SU-DHL-6 (cell line): ENCODE data around the gene MYOCD.

Experiments
- EZH2phosphoT487 ChIP-seq: fragments of 200-600 bp; sonication (generic), shearing (Covaris generic); conservative IDR thresholded peaks from 2 replicates; pipeline ENCODE4 v1.6.1; 2018; ENCODE audit warnings: mild to moderate bottlenecking, antibody characterized with exemption, low read length, moderate library complexity, mixed read lengths
- TF ChIP-seq, protein P1 (sequence below): fragments of 200-600 bp; sonication (generic); IDR thresholded peaks from one replicate; pipeline ENCODE4 v1.5.1; 2017; ENCODE audit warnings: antibody characterized with exemption, mild to moderate bottlenecking, low read length, moderate library complexity; ENCODE audit not compliant: insufficient read depth, poor library complexity, severe bottlenecking

DNA sequence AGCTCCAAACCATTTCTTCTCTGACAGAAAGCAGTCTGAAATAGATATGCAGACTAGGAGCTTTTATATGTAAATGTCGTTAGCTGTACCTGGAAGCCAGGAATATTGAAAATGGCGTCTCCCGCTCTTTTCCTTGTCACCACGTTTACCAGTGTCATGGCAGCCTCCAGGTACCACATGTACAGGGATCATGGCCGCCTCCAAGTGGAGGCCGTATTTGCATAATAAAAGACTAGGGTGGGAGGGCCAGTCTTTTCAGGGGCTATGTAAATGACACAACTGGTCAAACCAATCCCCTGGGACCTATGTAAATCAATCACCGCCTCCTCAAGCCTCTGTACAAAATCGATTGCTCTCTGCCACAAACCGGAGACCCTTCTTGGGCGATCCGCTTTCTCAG lies 54.3 kb downstream of the MYOCD start:
- TF ChIP-seq, protein P1, sequence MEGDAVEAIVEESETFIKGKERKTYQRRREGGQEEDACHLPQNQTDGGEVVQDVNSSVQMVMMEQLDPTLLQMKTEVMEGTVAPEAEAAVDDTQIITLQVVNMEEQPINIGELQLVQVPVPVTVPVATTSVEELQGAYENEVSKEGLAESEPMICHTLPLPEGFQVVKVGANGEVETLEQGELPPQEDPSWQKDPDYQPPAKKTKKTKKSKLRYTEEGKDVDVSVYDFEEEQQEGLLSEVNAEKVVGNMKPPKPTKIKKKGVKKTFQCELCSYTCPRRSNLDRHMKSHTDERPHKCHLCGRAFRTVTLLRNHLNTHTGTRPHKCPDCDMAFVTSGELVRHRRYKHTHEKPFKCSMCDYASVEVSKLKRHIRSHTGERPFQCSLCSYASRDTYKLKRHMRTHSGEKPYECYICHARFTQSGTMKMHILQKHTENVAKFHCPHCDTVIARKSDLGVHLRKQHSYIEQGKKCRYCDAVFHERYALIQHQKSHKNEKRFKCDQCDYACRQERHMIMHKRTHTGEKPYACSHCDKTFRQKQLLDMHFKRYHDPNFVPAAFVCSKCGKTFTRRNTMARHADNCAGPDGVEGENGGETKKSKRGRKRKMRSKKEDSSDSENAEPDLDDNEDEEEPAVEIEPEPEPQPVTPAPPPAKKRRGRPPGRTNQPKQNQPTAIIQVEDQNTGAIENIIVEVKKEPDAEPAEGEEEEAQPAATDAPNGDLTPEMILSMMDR, result no peak
- TF ChIP-seq EZH2phosphoT487, result no peak
